Limb (tissue), 2 donors: ENCODE data around the gene STPG3.

ENCODE experiments used
- DNase-seq, 2 donors: peaks; one replicate each; pipeline ENCODE4 v3.0.0-alpha.2; 2016; ENCODE audit errors: extremely low spot score in 2 of 2

STPG3 gene

GRCh38 chr9:137265496-137266161, 14.5 kb downstream of the STPG3 start:
- DNase-seq, result no peak

GRCh38 chr9:137266162-137266527, 15.1 kb downstream of the STPG3 start:
- no peak for DNase-seq

- no peak for DNase-seq
These were observed 15.7 kb downstream of the STPG3 start for GRCh38 chr9:137266585-137267453.

GRCh38 chr9:137267933-137268355, 16.9 kb downstream of the STPG3 start:
- no peak for DNase-seq

- DNase-seq, result no peak
These were observed 17.6 kb downstream of the STPG3 start for GRCh38 chr9:137268538-137269201.

GRCh38 chr9:137269231-137269772, 18.2 kb downstream of the STPG3 start:
- DNase-seq, result no peak

GRCh38 chr9:137270929-137271695, 20.0 kb downstream of the STPG3 start:
- DNase-seq, result no peak

- no peak for DNase-seq
These were observed 20.6 kb downstream of the STPG3 start for GRCh38 chr9:137271696-137272076.

GRCh38 chr9:137272241-137273094, 21.4 kb downstream of the STPG3 start:
- no peak for DNase-seq

GRCh38 chr9:137273095-137273490, 22.0 kb downstream of the STPG3 start:
- DNase-seq, result no peak

GRCh38 chr9:137273611-137274320, 22.7 kb downstream of the STPG3 start:
- no peak for DNase-seq

- DNase-seq, result no peak
These were observed 24.1 kb downstream of the STPG3 start for GRCh38 chr9:137275203-137275587.

GRCh38 chr9:137275588-137276472, 24.7 kb downstream of the STPG3 start:
- DNase-seq, result no peak

- DNase-seq, result peak; percentile 80 to 85
These were observed 25.6 kb downstream of the STPG3 start for GRCh38 chr9:137276473-137277328.

GRCh38 chr9:137277329-137278041, 26.4 kb downstream of the STPG3 start, which contains the start of gene TOR4A:
TOR4A (plus strand) TSS chr9:137277726; CDS start chr9:137278690, 964 bp downstream.
- DNase-seq, result peak in 1 of 2 donors; percentile 58

- DNase-seq, result peak in 1 of 2 donors; percentile 45
These were observed 27.1 kb downstream of the STPG3 start for GRCh38 chr9:137278061-137278701.
